GM12878 (cell line): ENCODE measurements around the gene MAMLD1. TPM values are rescaled to one million over a fixed set of nuclear protein-coding genes. Genes with fewer than 3 reads are reported as not detected.

Experiments used
- ATAC-seq: fragments of 200-7000 bp; cut with Tn5 transposase; 3 replicates; pipeline ENCODE4 v1.9.1; 2020; ENCODE audit warnings: mild to moderate bottlenecking, moderate library complexity
- Bru-seq: library from RNA; stranded (reverse); fragments of 400-500 nt; gene quantifications from one replicate; lab custom pipeline; 2021; lab: Mats Ljungman, UMichigan
- BruChase-seq, 2 experiments: library from RNA; stranded (reverse); fragments of 400-500 nt; gene quantifications; one replicate each; lab custom pipeline; 2021; lab: Mats Ljungman, UMichigan
- BruUV-seq: library from RNA; stranded (reverse); fragments of 400-500 nt; replicated peaks from 2 replicates; lab custom pipeline; 2021; lab: Mats Ljungman, UMichigan
- CTCF ChIA-PET: fragments of 300-600 bp; sonication (Branson Sonifier 250); formaldehyde crosslinking; extraction: SDS; loops from one replicate; lab custom pipeline; 2021; ENCODE audit warnings: inconsistent platforms; lab: Yijun Ruan, JAX
- POLR2A ChIA-PET: fragments of 350-600 bp; formaldehyde crosslinking; extraction: SDS; loops from one replicate; lab custom pipeline; 2021; ENCODE audit warnings: inconsistent platforms; lab: Charles Lee
- RAD21 ChIA-PET: fragments of 300-600 bp; sonication (Branson Sonifier 250); formaldehyde crosslinking; loops from one replicate; lab custom pipeline; 2023; ENCODE audit warnings: antibody characterized with exemption; ENCODE audit not compliant: unreplicated experiment; lab: Charles Lee
- SMC1A ChIA-PET: fragments of 300-600 bp; sonication (Branson Sonifier 250); formaldehyde crosslinking; loops from one replicate; lab custom pipeline; 2023; ENCODE audit not compliant: unreplicated experiment, uncharacterized antibody; lab: Charles Lee
- DNase-seq: peaks from one replicate; pipeline ENCODE4 v3.0.0-alpha.2; 2011; ENCODE audit warnings: low read depth, low spot score
- FAIRE-seq: peaks from 3 replicates; lab custom pipeline; 2011; peaks lifted over from hg19 to GRCh38; lab: Jason Lieb, UNC
- H2AFZ ChIP-seq: 2 replicates; pipeline ENCODE4 v1.6.0; 2011; ENCODE audit warnings: low read depth, low read length, control low read depth; ENCODE audit not compliant: control insufficient read depth
- H3K27ac ChIP-seq: 2 replicates; pipeline ENCODE4 v1.5.1; 2011; ENCODE audit warnings: control low read depth; ENCODE audit not compliant: control insufficient read depth, insufficient read depth
- H3K27me3 ChIP-seq, 2 experiments: replicated peaks in 1 of 2; 2 replicates each; pipeline versions ENCODE4 v1.6.0 to v1.6.1; 2011; ENCODE audit warnings: low read length in 1 of 2; ENCODE audit not compliant: control insufficient read depth in 2 of 2, insufficient read depth in 2 of 2
- H3K36me3 ChIP-seq, 2 experiments: 2 replicates each; pipeline ENCODE4 v1.5.1; 2011; ENCODE audit warnings: low read length in 1 of 2; ENCODE audit not compliant: control insufficient read depth in 2 of 2, insufficient read depth in 2 of 2
- H3K4me1 ChIP-seq: 2 replicates; pipeline ENCODE4 v1.6.1; 2011; ENCODE audit warnings: mild to moderate bottlenecking, low read length, moderate library complexity, mixed read lengths; ENCODE audit not compliant: control insufficient read depth, insufficient read depth
- H3K4me2 ChIP-seq: 2 replicates; pipeline ENCODE4 v1.6.0; 2011; ENCODE audit warnings: control low read depth; ENCODE audit not compliant: control insufficient read depth, insufficient read depth
- H3K4me3 ChIP-seq: fragments of 200-600 bp; sonication (generic); 2 replicates; pipeline ENCODE4 v1.5.1; 2016
- H3K79me2 ChIP-seq: 2 replicates; pipeline ENCODE4 v1.6.0; 2011; ENCODE audit warnings: low read length; ENCODE audit not compliant: control insufficient read depth, insufficient read depth
- H3K9ac ChIP-seq: 2 replicates; pipeline ENCODE4 v1.8.0; 2011; ENCODE audit warnings: low read length, control low read depth, mixed read lengths; ENCODE audit not compliant: control insufficient read depth, insufficient read depth
- H3K9me3 ChIP-seq: replicated peaks from 3 replicates; pipeline ENCODE4 v1.5.1; 2011; ENCODE audit warnings: mild to moderate bottlenecking, low read length; ENCODE audit not compliant: control insufficient read depth, insufficient read depth
- H4K20me1 ChIP-seq: 2 replicates; pipeline ENCODE4 v1.6.0; 2011; ENCODE audit not compliant: control insufficient read depth, insufficient read depth
- BACH1 ChIP-seq: fragments of 450-650 bp; IDR thresholded peaks from 2 replicates; pipeline ENCODE4 v1.6.1; 2017; ENCODE audit warnings: mild to moderate bottlenecking, borderline replicate concordance
- BCL11A ChIP-seq: IDR thresholded peaks from 2 replicates; pipeline ENCODE4 v1.6.1; 2011; ENCODE audit warnings: low read depth, low read length
- CEBPB ChIP-seq, 2 experiments: fragments of 150-350 bp in 1 of 2; IDR thresholded peaks; 2 replicates each; pipeline ENCODE4 v1.6.1; 2012 to 2014; ENCODE audit warnings: low read depth in 2 of 2, low read length in 2 of 2, borderline replicate concordance in 1 of 2, inconsistent platforms in 1 of 2
- EZH2 ChIP-seq: IDR thresholded peaks from 2 replicates; pipeline ENCODE4 v1.6.1; 2012; ENCODE audit warnings: low read depth, mild to moderate bottlenecking, control low read depth, inconsistent platforms, low read length, borderline replicate concordance; ENCODE audit not compliant: control insufficient read depth
- MTA3 ChIP-seq: IDR thresholded peaks from 2 replicates; pipeline ENCODE4 v1.6.1; 2012; ENCODE audit warnings: low read length, inconsistent platforms, borderline replicate concordance
- PAX8 ChIP-seq: fragments of 450-650 bp; IDR thresholded peaks from 2 replicates; pipeline ENCODE4 v1.6.1; 2017; ENCODE audit warnings: mild to moderate bottlenecking, moderate library complexity
- RAD21 ChIP-seq: IDR thresholded peaks from 2 replicates; pipeline ENCODE4 v1.6.1; 2011; ENCODE audit warnings: mild to moderate bottlenecking, low read depth, low read length, moderate library complexity; ENCODE audit not compliant: insufficient read depth
- SMC3 ChIP-seq: IDR thresholded peaks from 2 replicates; pipeline ENCODE4 v1.6.1; 2011; ENCODE audit warnings: low read length, improper control_type of control experiment, borderline replicate concordance
- SUZ12 ChIP-seq: fragments of 200-600 bp; sonication (generic); IDR thresholded peaks from one replicate; pipeline ENCODE4 v1.6.1; 2018; ENCODE audit warnings: antibody characterized with exemption, mild to moderate bottlenecking; ENCODE audit not compliant: unreplicated experiment
- TCF7 ChIP-seq: IDR thresholded peaks from 2 replicates; pipeline ENCODE4 v1.6.1; 2014; ENCODE audit warnings: antibody characterized with exemption, borderline replicate concordance
- YY1 ChIP-seq: IDR thresholded peaks from 2 replicates; pipeline ENCODE4 v1.6.1; 2011; ENCODE audit warnings: low read depth, mild to moderate bottlenecking, low read length
- ZNF274 ChIP-seq: IDR thresholded peaks from one replicate; pipeline ENCODE4 v1.8.0; 2011; ENCODE audit not compliant: insufficient read length, insufficient read depth
- WGBS: methylation state at CpG from one replicate; pipeline ENCODE4 v1.1.6; 2016; ENCODE audit warnings: low lambda C conversion rate; ENCODE audit not compliant: insufficient replicate concordance, insufficient coverage; ENCODE audit errors: missing lambda C conversion rate; 5-methylcytosine and 5-hydroxymethylcytosine counted together
- in situ Hi-C: fragments of 300-500 bp; cut with MboI; formaldehyde crosslinking; loops from 9 replicates; pipeline ENCODE4 v1.14.3; 2018; ENCODE audit warnings: mixed read lengths
- intact Hi-C: fragments of 100-400 bp; cut with micrococcal nuclease; formaldehyde crosslinking; loops from one replicate; pipeline ENCODE4 v1.14.2; 2022; ENCODE audit not compliant: unreplicated experiment
- long read RNA-seq, 2 experiments: library from polyadenylated mRNA; unstranded; transcript quantifications; one replicate each; pipeline ENCODE4 v2.0.0, GENCODE V29; 2019 to 2020
- polyA minus RNA-seq, 3 experiments: library from RNA; depleted of rRNA, polyadenylated mRNA; stranded (reverse); fragments of >200 nt; gene quantifications; 2 replicates each; pipeline ENCODE4 v1.2.3, GENCODE V29; 2011
- polyA plus RNA-seq, 11 experiments: library from polyadenylated mRNA; depleted of rRNA in 4 of 11; unstranded in 6 of 11; stranded (reverse) in 5 of 11; fragments of >200 nt; fragmentation: Nextera tagmentation in 4 of 11; fragmentation: Illumina TruSeq in 1 of 11; extraction: Ambion mirVana in 4 of 11; extraction: Trizol in 1 of 11; gene quantifications; 1 replicate in 1 of 11; 2 replicates in 10 of 11; pipeline versions ENCODE4 v1.2.1 to v1.2.3, GENCODE V29; 2011 to 2016; ENCODE audit warnings: inconsistent platforms in 2 of 11, missing spikeins in 2 of 11, low read depth in 1 of 11
- total RNA-seq, 4 experiments: library from RNA; depleted of rRNA in 3 of 4; stranded (reverse); fragments of >200 nt in 3 of 4; fragmentation: Illumina TruSeq in 1 of 4; extraction: Trizol in 1 of 4; gene quantifications; 2 replicates each; pipeline versions ENCODE4 v1.2.1 to v1.2.3, GENCODE V29; 2013 to 2021
- TF ChIP-seq, protein P1 (sequence below): fragments of 450-650 bp; conservative IDR thresholded peaks from 2 replicates; pipeline ENCODE4 v1.6.1; 2017; ENCODE audit warnings: mild to moderate bottlenecking, moderate library complexity
- TF ChIP-seq, protein P2 (sequence below): IDR thresholded peaks from 2 replicates; pipeline ENCODE4 v1.6.1; 2012; ENCODE audit warnings: low read depth, low read length, improper control_type of control experiment

Gene MAMLD1, protein sequence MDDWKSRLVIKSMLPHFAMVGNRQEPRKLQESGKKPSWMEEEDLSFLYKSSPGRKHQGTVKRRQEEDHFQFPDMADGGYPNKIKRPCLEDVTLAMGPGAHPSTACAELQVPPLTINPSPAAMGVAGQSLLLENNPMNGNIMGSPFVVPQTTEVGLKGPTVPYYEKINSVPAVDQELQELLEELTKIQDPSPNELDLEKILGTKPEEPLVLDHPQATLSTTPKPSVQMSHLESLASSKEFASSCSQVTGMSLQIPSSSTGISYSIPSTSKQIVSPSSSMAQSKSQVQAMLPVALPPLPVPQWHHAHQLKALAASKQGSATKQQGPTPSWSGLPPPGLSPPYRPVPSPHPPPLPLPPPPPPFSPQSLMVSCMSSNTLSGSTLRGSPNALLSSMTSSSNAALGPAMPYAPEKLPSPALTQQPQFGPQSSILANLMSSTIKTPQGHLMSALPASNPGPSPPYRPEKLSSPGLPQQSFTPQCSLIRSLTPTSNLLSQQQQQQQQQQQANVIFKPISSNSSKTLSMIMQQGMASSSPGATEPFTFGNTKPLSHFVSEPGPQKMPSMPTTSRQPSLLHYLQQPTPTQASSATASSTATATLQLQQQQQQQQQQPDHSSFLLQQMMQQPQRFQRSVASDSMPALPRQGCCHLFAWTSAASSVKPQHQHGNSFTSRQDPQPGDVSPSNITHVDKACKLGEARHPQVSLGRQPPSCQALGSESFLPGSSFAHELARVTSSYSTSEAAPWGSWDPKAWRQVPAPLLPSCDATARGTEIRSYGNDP
- total RNA-seq (2013; cell fraction: nucleolus; rRNA removed) = not detected in 2 replicates
- total RNA-seq (2014; rRNA removed) (not detected in 2 replicates), total RNA-seq (2014; rRNA removed; fragmentation: Illumina TruSeq; extraction: Trizol) (not detected in 2 replicates), total RNA-seq (2021) (not detected in 2 replicates), polyA plus RNA-seq (2011; rRNA removed) (0.04 and 0.05 TPM in 2 replicates), polyA plus RNA-seq (2014; fragmentation: Illumina TruSeq; extraction: Trizol) (not detected in 2 replicates), polyA plus RNA-seq (2014; fragmentation: Nextera tagmentation; extraction: Ambion mirVana) (not detected), polyA plus RNA-seq (2014; rRNA removed) (0.03 and 0.04 TPM in 2 replicates), polyA plus RNA-seq (2016; fragmentation: Nextera tagmentation; extraction: Ambion mirVana) (not detected), polyA minus RNA-seq (2011; rRNA and poly(A)+ RNA removed) (0.10 TPM in 1 of 2 replicates, not detected in the other), Bru-seq, nascent RNA (percentile 4 among the genes with signal in this experiment), BruChase-seq, experiment 1, labeled RNA remaining after a 6-hour chase (percentile 5 among the genes with signal in this experiment), BruChase-seq, experiment 2, labeled RNA remaining after a 2-hour chase (percentile 7 among the genes with signal in this experiment)
- not detected for polyA plus RNA-seq (2011; ENCODE audit: low read depth)
- polyA plus RNA-seq (2011; cell fraction: cytosol; rRNA removed) = 0.03 and 0.06 TPM in 2 replicates
- 0.28 and 0.45 TPM in 2 replicates for polyA plus RNA-seq (2011; cell fraction: nucleus; rRNA removed)
- polyA plus RNA-seq (2012) = not detected in 2 replicates
- not detected in 2 replicates for polyA minus RNA-seq (2011; cell fraction: cytosol; rRNA and poly(A)+ RNA removed)
- 0.10 and 0.12 TPM in 2 replicates for polyA minus RNA-seq (2011; cell fraction: nucleus; rRNA and poly(A)+ RNA removed)
- long read RNA-seq, experiment 1 = 0 reads
- long read RNA-seq, experiment 2, partial matches to known transcripts = 0 of 1 reads
- long read RNA-seq, experiment 2, other reads (novel, unspliced or antisense) = 1 of 1 reads

DNA sequence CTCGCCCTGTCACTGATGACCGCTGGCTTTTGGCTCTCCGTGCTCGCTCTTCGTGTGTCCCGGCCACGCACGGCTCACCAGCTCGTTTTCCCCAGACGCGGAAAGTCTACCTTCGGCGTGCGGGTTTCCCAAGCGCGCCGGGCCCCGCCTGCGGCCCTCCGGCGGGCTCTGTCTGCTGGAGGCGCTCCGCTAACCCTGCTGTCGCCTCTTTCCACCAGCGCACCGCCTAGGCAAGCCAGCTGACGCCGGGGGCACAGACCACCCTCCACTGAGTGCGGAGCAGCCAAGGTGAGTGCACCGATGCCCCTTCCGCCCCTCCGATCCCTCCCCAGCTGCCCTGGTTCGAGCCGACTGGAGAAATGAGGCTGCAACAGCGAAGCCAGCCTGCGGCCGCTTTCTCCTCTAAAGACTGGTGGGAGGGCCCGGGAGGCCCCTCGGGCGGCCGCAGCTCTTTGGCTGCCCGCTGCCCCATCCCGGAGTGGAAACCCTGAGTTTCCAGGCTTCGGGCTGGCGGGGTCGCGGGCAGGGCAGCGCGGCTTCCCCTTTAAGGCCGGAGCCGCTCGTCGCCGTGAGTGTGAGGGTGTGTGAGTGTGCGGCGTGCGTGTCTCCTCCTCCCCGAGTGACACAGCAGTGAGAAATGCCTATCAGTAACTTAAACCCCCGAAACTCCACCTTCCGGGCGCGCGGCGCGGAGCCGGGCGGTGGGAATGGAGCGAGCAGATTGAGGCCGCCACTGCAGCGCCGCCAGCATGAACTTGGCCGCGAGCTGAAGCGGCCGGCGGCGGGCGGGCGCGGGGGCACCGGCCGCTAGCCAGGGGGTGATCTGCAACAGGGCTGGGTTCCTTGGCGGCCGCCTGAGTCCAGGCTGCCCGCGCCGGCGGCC is at the start of gene MAMLD1:
MAMLD1 (plus strand) TSS at position 719 of the 883 bp plus-strand sequence. CDS start 82,200 bp downstream, outside the sequence.
- Histone ChIP-seq H3K27ac (no peak within 1 kb of the TSS), H3K9ac (no peak within 1 kb of the TSS), H3K4me3 (no peak within 1 kb of the TSS), H3K9me3 (no peaks in the 10 kb centered on the region; the same call in 2 of the 3 replicates), H2AFZ (no peak within 1 kb of the TSS; the same call in 1 of the 2 replicates), H3K79me2 (no peaks in the 10 kb centered on the region), H4K20me1 (no peaks in the 10 kb centered on the region), H3K27me3 (peaks cover 2 to 7% of the 10 kb centered on the region in 2 experiments; a peak in 3 of 4 replicates), H3K4me2 (peak within 1 kb of the TSS; percentile 42; the same call in 1 of the 2 replicates), H3K36me3 (no peaks in the 10 kb centered on the region), H3K4me1 (no peaks in the 10 kb centered on the region)
- DNase-seq = no peak
- FAIRE-seq = no peak
- intact Hi-C loops (no loop called here), in situ Hi-C loops (no loop called here)
- RAD21 ChIA-PET = no interaction called here
- CTCF ChIA-PET = no interaction called here
- POLR2A ChIA-PET = no interaction called here
- SMC1A ChIA-PET = no interaction called here
- 41% methylated on average over 80 of the region's 88 CpGs for WGBS
- peak; percentile 28 for ATAC-seq
- BruUV-seq = no TSS peak
- TF ChIP-seq SMC3 (no peak), TCF7 (no peak), PAX8 (no peak), EZH2 (no peak), YY1 (no peak), MTA3 (no peak), RAD21 (no peak), CEBPB (IDR thresholded peaks at IDR 0.05; ENCODE audit: borderline replicate concordance in 1 of 2, low read depth in 2 of 2, low read length in 2 of 2) (no peak), BACH1 (no peak), BCL11A (no peak), SUZ12 (no peak), ZNF274 (no peak)
- TF ChIP-seq, protein P1, sequence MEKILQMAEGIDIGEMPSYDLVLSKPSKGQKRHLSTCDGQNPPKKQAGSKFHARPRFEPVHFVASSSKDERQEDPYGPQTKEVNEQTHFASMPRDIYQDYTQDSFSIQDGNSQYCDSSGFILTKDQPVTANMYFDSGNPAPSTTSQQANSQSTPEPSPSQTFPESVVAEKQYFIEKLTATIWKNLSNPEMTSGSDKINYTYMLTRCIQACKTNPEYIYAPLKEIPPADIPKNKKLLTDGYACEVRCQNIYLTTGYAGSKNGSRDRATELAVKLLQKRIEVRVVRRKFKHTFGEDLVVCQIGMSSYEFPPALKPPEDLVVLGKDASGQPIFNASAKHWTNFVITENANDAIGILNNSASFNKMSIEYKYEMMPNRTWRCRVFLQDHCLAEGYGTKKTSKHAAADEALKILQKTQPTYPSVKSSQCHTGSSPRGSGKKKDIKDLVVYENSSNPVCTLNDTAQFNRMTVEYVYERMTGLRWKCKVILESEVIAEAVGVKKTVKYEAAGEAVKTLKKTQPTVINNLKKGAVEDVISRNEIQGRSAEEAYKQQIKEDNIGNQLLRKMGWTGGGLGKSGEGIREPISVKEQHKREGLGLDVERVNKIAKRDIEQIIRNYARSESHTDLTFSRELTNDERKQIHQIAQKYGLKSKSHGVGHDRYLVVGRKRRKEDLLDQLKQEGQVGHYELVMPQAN = no peak
- TF ChIP-seq, protein P2, sequence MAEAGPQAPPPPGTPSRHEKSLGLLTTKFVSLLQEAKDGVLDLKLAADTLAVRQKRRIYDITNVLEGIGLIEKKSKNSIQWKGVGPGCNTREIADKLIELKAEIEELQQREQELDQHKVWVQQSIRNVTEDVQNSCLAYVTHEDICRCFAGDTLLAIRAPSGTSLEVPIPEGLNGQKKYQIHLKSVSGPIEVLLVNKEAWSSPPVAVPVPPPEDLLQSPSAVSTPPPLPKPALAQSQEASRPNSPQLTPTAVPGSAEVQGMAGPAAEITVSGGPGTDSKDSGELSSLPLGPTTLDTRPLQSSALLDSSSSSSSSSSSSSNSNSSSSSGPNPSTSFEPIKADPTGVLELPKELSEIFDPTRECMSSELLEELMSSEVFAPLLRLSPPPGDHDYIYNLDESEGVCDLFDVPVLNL = no peak
